H1 (cell line): ENCODE data around the gene KIF26A. TPM values are rescaled to one million over a fixed set of nuclear protein-coding genes. Genes with fewer than 3 reads are reported as not detected.

ENCODE experiments used
- CTCF ChIA-PET: fragments of 300-600 bp; sonication (Branson Sonifier 250); formaldehyde crosslinking; loops from one replicate; lab custom pipeline; 2021; ENCODE audit not compliant: partially characterized antibody; lab: Charles Lee
- POLR2A ChIA-PET: fragments of 300-600 bp; sonication (Branson Sonifier 250); formaldehyde crosslinking; loops from one replicate; lab custom pipeline; 2021; ENCODE audit warnings: inconsistent platforms; ENCODE audit not compliant: partially characterized antibody; lab: Charles Lee
- DNase-seq, 2 experiments: peaks; one replicate each; pipeline versions ENCODE4 v3.0.0 to v3.0.0-alpha.2; 2010 to 2022; ENCODE audit warnings: low spot score in 2 of 2, low read depth in 1 of 2, mixed read lengths in 1 of 2
- FAIRE-seq: peaks from 2 replicates; lab custom pipeline; 2011; peaks lifted over from hg19 to GRCh38; lab: Jason Lieb, UNC
- H2AFZ ChIP-seq: 2 replicates; pipeline ENCODE4 v1.8.1; 2012; ENCODE audit warnings: low read length, inconsistent platforms
- H2AK5ac ChIP-seq: 2 replicates; pipeline ENCODE4 v1.6.1; 2013; ENCODE audit warnings: low read depth, low read length
- H2BK120ac ChIP-seq: replicated peaks from 2 replicates; pipeline ENCODE3; 2013; ENCODE audit warnings: low read depth, low read length, inconsistent platforms
- H2BK12ac ChIP-seq: 2 replicates; pipeline ENCODE4 v1.6.1; 2013; ENCODE audit warnings: low read depth, low read length
- H2BK15ac ChIP-seq: 2 replicates; pipeline ENCODE4 v1.6.1; 2013; ENCODE audit warnings: low read length
- H2BK20ac ChIP-seq: 2 replicates; pipeline ENCODE4 v1.6.1; 2013; ENCODE audit warnings: low read length
- H2BK5ac ChIP-seq: 2 replicates; pipeline ENCODE4 v1.6.1; 2013; ENCODE audit warnings: low read depth, low read length
- H3K14ac ChIP-seq: 2 replicates; pipeline ENCODE4 v1.6.1; 2013; ENCODE audit warnings: inconsistent platforms; ENCODE audit not compliant: insufficient read length
- H3K18ac ChIP-seq: 2 replicates; pipeline ENCODE4 v1.6.1; 2013; ENCODE audit warnings: low read length; ENCODE audit errors: extremely low read depth
- H3K23ac ChIP-seq: 2 replicates; pipeline ENCODE4 v1.6.1; 2013; ENCODE audit warnings: inconsistent platforms; ENCODE audit not compliant: insufficient read length
- H3K23me2 ChIP-seq: 2 replicates; pipeline ENCODE4 v1.6.1; 2013; ENCODE audit warnings: low read depth, low read length
- H3K27ac ChIP-seq: 2 replicates; pipeline ENCODE4 v1.6.1; 2011; ENCODE audit warnings: low read depth, low read length, inconsistent platforms
- H3K27me3 ChIP-seq, 4 experiments: replicated peaks in 1 of 4; 1 replicate in 1 of 4; 2 replicates in 3 of 4; pipeline versions ENCODE4 v1.6.1 to v1.8.1; 2011 to 2013; ENCODE audit warnings: low read length in 3 of 4, mild to moderate bottlenecking in 3 of 4, inconsistent platforms in 2 of 4, mixed read lengths in 2 of 4, moderate library complexity in 1 of 4; ENCODE audit not compliant: control insufficient read depth in 3 of 4, insufficient read depth in 3 of 4; ENCODE audit errors: extremely low read depth in 1 of 4
- H3K36me3 ChIP-seq, 4 experiments: 2 replicates each; pipeline versions ENCODE4 v1.6.1 to v1.8.1; 2011 to 2013; ENCODE audit warnings: mild to moderate bottlenecking in 4 of 4, low read length in 3 of 4, moderate library complexity in 2 of 4, control low read depth in 1 of 4, inconsistent platforms in 1 of 4; ENCODE audit not compliant: insufficient read depth in 4 of 4, control insufficient read depth in 2 of 4
- H3K4ac ChIP-seq: replicated peaks from 2 replicates; pipeline ENCODE3; 2013; ENCODE audit warnings: low read length, low read depth, mixed read lengths, inconsistent platforms; ENCODE audit not compliant: insufficient read length
- H3K4me1 ChIP-seq, 4 experiments: replicated peaks in 1 of 4; 1 replicate in 1 of 4; 2 replicates in 3 of 4; pipeline versions ENCODE4 v1.6.1 to v1.8.1; 2011 to 2013; ENCODE audit warnings: low read length in 3 of 4, inconsistent platforms in 2 of 4, mixed read lengths in 1 of 4; ENCODE audit not compliant: insufficient read depth in 4 of 4, control insufficient read depth in 3 of 4
- H3K4me2 ChIP-seq, 2 experiments: 2 replicates each; pipeline versions ENCODE4 v1.6.1 to v1.8.1; 2011 to 2013; ENCODE audit warnings: low read depth in 2 of 2, low read length in 2 of 2, control low read depth in 1 of 2, inconsistent platforms in 1 of 2, mild to moderate bottlenecking in 1 of 2; ENCODE audit not compliant: insufficient read depth in 1 of 2
- H3K4me3 ChIP-seq, 4 experiments: fragments of 200-600, 300-600 bp in 1 of 4; sonication (generic), shearing (Covaris generic), sonication (Bioruptor Twin) in 1 of 4; 2 replicates each; pipeline versions ENCODE4 v1.5.1 to v1.8.1; 2011 to 2016; ENCODE audit warnings: low read length in 4 of 4, low read depth in 3 of 4, control low read depth in 2 of 4, inconsistent platforms in 2 of 4, mild to moderate bottlenecking in 2 of 4, mixed read lengths in 1 of 4, moderate library complexity in 1 of 4; ENCODE audit not compliant: insufficient read depth in 2 of 4; ENCODE audit errors: extremely low read depth in 1 of 4
- H3K56ac ChIP-seq: replicated peaks from 2 replicates; pipeline ENCODE3; 2013; ENCODE audit warnings: low read depth, mild to moderate bottlenecking, mixed read lengths, low read length, inconsistent platforms; ENCODE audit not compliant: insufficient read length
- H3K79me1 ChIP-seq: 2 replicates; pipeline ENCODE4 v1.6.1; 2013; ENCODE audit warnings: low read depth, low read length, control low read depth
- H3K79me2 ChIP-seq, 2 experiments: 2 replicates each; pipeline versions ENCODE4 v1.6.1 to v1.8.1; 2012 to 2013; ENCODE audit warnings: low read length in 2 of 2, mild to moderate bottlenecking in 2 of 2, inconsistent platforms in 1 of 2; ENCODE audit not compliant: insufficient read depth in 2 of 2, control insufficient read depth in 1 of 2
- H3K9ac ChIP-seq, 4 experiments: replicated peaks in 1 of 4; 1 replicate in 1 of 4; 2 replicates in 3 of 4; pipeline versions ENCODE4 v1.6.1 to v1.8.1; 2011 to 2013; ENCODE audit warnings: low read depth in 3 of 4, low read length in 3 of 4, control low read depth in 2 of 4, mild to moderate bottlenecking in 2 of 4, moderate library complexity in 2 of 4, inconsistent platforms in 1 of 4; ENCODE audit errors: extremely low read depth in 1 of 4
- H3K9me3 ChIP-seq, 2 experiments: 2 replicates each; pipeline versions ENCODE4 v1.6.1 to v1.8.1; 2012 to 2013; ENCODE audit warnings: mild to moderate bottlenecking in 2 of 2, moderate library complexity in 2 of 2, control low read depth in 1 of 2, inconsistent platforms in 1 of 2, low read depth in 1 of 2, low read length in 1 of 2, mixed read lengths in 1 of 2; ENCODE audit not compliant: insufficient read depth in 2 of 2
- H4K20me1 ChIP-seq, 2 experiments: replicated peaks in 1 of 2; 2 replicates each; pipeline versions ENCODE3 to v1.8.1; 2011 to 2013; ENCODE audit warnings: inconsistent platforms in 2 of 2, low read length in 2 of 2, mild to moderate bottlenecking in 1 of 2; ENCODE audit not compliant: insufficient read depth in 2 of 2, control insufficient read depth in 1 of 2
- H4K5ac ChIP-seq: 2 replicates; pipeline ENCODE4 v1.6.1; 2013; ENCODE audit warnings: low read length, low read depth, mixed read lengths, inconsistent platforms; ENCODE audit not compliant: insufficient read length
- H4K8ac ChIP-seq: 2 replicates; pipeline ENCODE4 v1.8.0; 2013; ENCODE audit warnings: mild to moderate bottlenecking, moderate library complexity, low read length, inconsistent platforms; ENCODE audit not compliant: insufficient read depth; ENCODE audit errors: extremely low read depth
- H4K91ac ChIP-seq: replicated peaks from 2 replicates; pipeline ENCODE3; 2013; ENCODE audit warnings: low read length, mixed read lengths, inconsistent platforms; ENCODE audit not compliant: insufficient read length
- CBX5 ChIP-seq: fragments of 300-800, 300-1000 bp; sonication (generic); IDR thresholded peaks from 2 replicates; pipeline ENCODE4 v1.7.1; 2016; ENCODE audit warnings: antibody characterized with exemption, low read length, low read depth
- EP300 ChIP-seq, 2 experiments: IDR thresholded peaks; 1 replicate in 1 of 2; 2 replicates in 1 of 2; pipeline ENCODE4 v1.6.1; 2011 to 2012; ENCODE audit warnings: low read depth in 2 of 2, low read length in 2 of 2, mild to moderate bottlenecking in 2 of 2, borderline replicate concordance in 1 of 2, inconsistent platforms in 1 of 2, moderate library complexity in 1 of 2
- HDAC6 ChIP-seq: IDR thresholded peaks from one replicate; pipeline ENCODE4 v1.7.1; 2012; ENCODE audit warnings: low read depth, mild to moderate bottlenecking, inconsistent platforms, low read length, moderate library complexity
- NRF1 ChIP-seq: IDR thresholded peaks from 2 replicates; pipeline ENCODE4 v1.6.1; 2011; ENCODE audit warnings: mild to moderate bottlenecking, low read depth, low read length, improper control_type of control experiment
- POU5F1 ChIP-seq: IDR thresholded peaks from 2 replicates; pipeline ENCODE4 v1.6.1; 2011; ENCODE audit warnings: low read depth, mild to moderate bottlenecking, low read length, moderate library complexity
- SIX5 ChIP-seq: IDR thresholded peaks from 2 replicates; pipeline ENCODE4 v1.6.1; 2011; ENCODE audit warnings: mild to moderate bottlenecking, low read depth, low read length
- SUZ12 ChIP-seq: fragments of 200-600 bp; sonication (generic); IDR thresholded peaks from 2 replicates; pipeline ENCODE4 v1.6.1; 2012; ENCODE audit warnings: mild to moderate bottlenecking, inconsistent platforms, low read length, moderate library complexity, mixed read lengths
- TBP ChIP-seq: IDR thresholded peaks from 2 replicates; pipeline ENCODE4 v1.6.1; 2011; ENCODE audit warnings: low read depth, low read length, improper control_type of control experiment
- WGBS, 2 experiments: shearing (Covaris generic) in 1 of 2; methylation state at CpG; one replicate each; pipeline versions ENCODE4 v1.1.6 to v1.1.7; 2013 to 2015; ENCODE audit warnings: low lambda C conversion rate in 2 of 2, mixed read lengths in 2 of 2, inconsistent platforms in 1 of 2, low coverage in 1 of 2, missing lambda C conversion rate in 1 of 2; ENCODE audit not compliant: insufficient replicate concordance in 2 of 2, insufficient coverage in 1 of 2, insufficient read length in 1 of 2; ENCODE audit errors: extremely low coverage in 1 of 2, missing lambda C conversion rate in 1 of 2; 5-methylcytosine and 5-hydroxymethylcytosine counted together
- polyA plus RNA-seq, 7 experiments: library from polyadenylated mRNA; depleted of rRNA in 3 of 7; stranded (reverse) in 5 of 7; unstranded in 2 of 7; fragments of >200 nt in 5 of 7; fragments of 200-250 nt in 2 of 7; gene quantifications; 1 replicate in 5 of 7; 2 replicates in 1 of 7; 4 replicates in 1 of 7; pipeline versions ENCODE4 v1.2.1 to v1.2.3, GENCODE V29; 2011 to 2013; ENCODE audit warnings: missing spikeins in 2 of 7, mixed read lengths in 2 of 7
- total RNA-seq: library from RNA; stranded (reverse); fragmentation: NEBNext Ultra II Directional; extraction: Animal tissue kit (Norgen Biotek cat#: 25700); gene quantifications from 2 replicates; pipeline ENCODE4 v1.2.1, GENCODE V29; 2021

KIF26A gene
- total and polyA plus RNA-seq, 2 of the 8 experiments (the other 6 are each of a cell fraction or from before 2014, with no cell fraction given): 11.5 to 41.6 TPM

- H3K4me2 ChIP-seq: no peak overlapping the region
- H3K27ac ChIP-seq: no peak overlapping the region
- H2BK5ac ChIP-seq: no peak overlapping the region
- H3K23ac ChIP-seq: no peak overlapping the region
- FAIRE-seq (no peak), DNase-seq (no peak)
- no peak overlapping the region for H2AK5ac ChIP-seq
- no peak overlapping the region for H2BK15ac ChIP-seq
- H3K36me3 ChIP-seq: no peaks in the 10 kb centered on the region; a peak in 1 of 8 replicates
- H3K4me1 ChIP-seq: peaks cover 0 to 13% (median 4%) of the 10 kb centered on the region in 4 experiments; a peak in 5 of 7 replicates
- TF ChIP-seq CBX5: no peak
- no peak for TF ChIP-seq HDAC6
- no peak for TF ChIP-seq POU5F1
- TF ChIP-seq SIX5: no peak
- no peak for TF ChIP-seq SUZ12
- TF ChIP-seq TBP: no peak
- no peak for TF ChIP-seq NRF1
- TF ChIP-seq EP300 (IDR thresholded peaks at IDR 0.05; ENCODE audit: borderline replicate concordance in 1 of 2, low read depth in 2 of 2, low read length in 2 of 2): no peak
- no peak overlapping the region for H4K91ac ChIP-seq
- CTCF ChIA-PET: interaction anchor here (0.6 to 2.6 kb wide), 6 partner anchors 10 to 37 kb away, joined by 3 to 8 read pairs (median 4); no protein-coding TSS in a partner anchor
- no peak overlapping the region for H3K4me3 ChIP-seq
- H3K56ac ChIP-seq: no peak overlapping the region
- no peaks in the 10 kb centered on the region for H3K9me3 ChIP-seq
- no peak overlapping the region for H2BK20ac ChIP-seq
- no peak overlapping the region for H2AFZ ChIP-seq
- H3K9ac ChIP-seq: no peak overlapping the region
- no peaks in the 10 kb centered on the region for H3K79me1 ChIP-seq
- H4K8ac ChIP-seq: no peak overlapping the region
- H3K23me2 ChIP-seq: peaks cover 12% of the 10 kb centered on the region; the same call in 1 of the 2 replicates
- 86% methylated on average over 11 of the region's 11 CpGs; no CpG with 5 or more reads in 1 of the 2 experiments for WGBS, 2 experiments
- H3K27me3 ChIP-seq: peaks cover 17 to 39% (median 29%) of the 10 kb centered on the region in 4 experiments
- no peak overlapping the region for H3K14ac ChIP-seq
- H3K79me2 ChIP-seq: no peaks in the 10 kb centered on the region
- no peak overlapping the region for H3K18ac ChIP-seq
- H4K5ac ChIP-seq: no peak overlapping the region
- H2BK12ac ChIP-seq: no peak overlapping the region
- peaks cover 0 to 4% of the 10 kb centered on the region in 2 experiments for H4K20me1 ChIP-seq
- H2BK120ac ChIP-seq: no peak overlapping the region
- POLR2A ChIA-PET: no interaction called here
- H3K4ac ChIP-seq: no peak overlapping the region
Observed at GRCh38 chr14:104115131-104115600, 23.2 kb upstream of the KIF26A start.
